HEK293 (cell line): ENCODE measurements around the gene ZSCAN16.
A peak's percentile ranks its signal among the peaks of the same experiment; 100 is the strongest.

Experiments
- ELK4 ChIP-seq: IDR thresholded peaks from 2 replicates; pipeline ENCODE4 v1.6.1; 2011; ENCODE audit warnings: mild to moderate bottlenecking, low read depth, low read length, borderline replicate concordance
- GLIS2 ChIP-seq: fragments of 450-650 bp; formaldehyde crosslinking; IDR thresholded peaks from 2 replicates; pipeline ENCODE4 v1.5.1; 2016; ENCODE audit warnings: missing biosample characterization, missing genetic modification characterization
- HOXC10 ChIP-seq: sonication (generic); formaldehyde crosslinking; IDR thresholded peaks from 2 replicates; pipeline ENCODE4 v1.8.1; 2023; ENCODE audit warnings: mild to moderate bottlenecking, missing genetic modification reagents
- KLF10 ChIP-seq: fragments of 450-650 bp; IDR thresholded peaks from 2 replicates; pipeline ENCODE4 v1.5.1; 2018; ENCODE audit warnings: missing biosample characterization, mild to moderate bottlenecking, missing genetic modification characterization
- KLF9 ChIP-seq: fragments of 450-650 bp; formaldehyde crosslinking; IDR thresholded peaks from 2 replicates; pipeline ENCODE4 v1.5.1; 2016; ENCODE audit warnings: missing biosample characterization, missing genetic modification characterization, low read depth
- MEIS1 ChIP-seq: sonication (generic); formaldehyde crosslinking; IDR thresholded peaks from 2 replicates; pipeline ENCODE4 v1.8.1; 2022; ENCODE audit warnings: missing genetic modification reagents, mild to moderate bottlenecking, borderline replicate concordance
- PRDM1 ChIP-seq: fragments of 450-650 bp; formaldehyde crosslinking; IDR thresholded peaks from 2 replicates; pipeline ENCODE4; 2016; ENCODE audit warnings: missing biosample characterization, missing genetic modification characterization
- PRDM6 ChIP-seq: fragments of 450-650 bp; formaldehyde crosslinking; IDR thresholded peaks from 2 replicates; pipeline ENCODE4 v1.5.1; 2017; ENCODE audit warnings: missing biosample characterization, missing genetic modification characterization
- REPIN1 ChIP-seq: fragments of 450-650 bp; formaldehyde crosslinking; IDR thresholded peaks from 2 replicates; pipeline ENCODE4 v1.5.1; 2017; ENCODE audit warnings: missing biosample characterization, missing genetic modification characterization, low read depth
- ZBTB10 ChIP-seq: fragments of 450-650 bp; formaldehyde crosslinking; IDR thresholded peaks from 2 replicates; pipeline ENCODE4 v1.5.1; 2016; ENCODE audit warnings: missing biosample characterization, missing genetic modification characterization
- ZBTB20 ChIP-seq: fragments of 450-650 bp; formaldehyde crosslinking; IDR thresholded peaks from 2 replicates; pipeline ENCODE4 v1.5.1; 2016; ENCODE audit warnings: missing biosample characterization, missing genetic modification characterization
- ZBTB26 ChIP-seq: fragments of 450-650 bp; formaldehyde crosslinking; optimal IDR thresholded peaks from 2 replicates; pipeline ENCODE3; 2016; ENCODE audit warnings: missing biosample characterization, mild to moderate bottlenecking, missing genetic modification characterization
- ZNF121 ChIP-seq: fragments of 450-650 bp; formaldehyde crosslinking; IDR thresholded peaks from 2 replicates; pipeline ENCODE4 v1.5.1; 2016; ENCODE audit warnings: missing biosample characterization, missing genetic modification characterization
- ZNF132 ChIP-seq: fragments of 450-650 bp; formaldehyde crosslinking; IDR thresholded peaks from 2 replicates; pipeline ENCODE4 v1.5.1; 2017; ENCODE audit warnings: missing biosample characterization, missing genetic modification characterization, borderline replicate concordance
- ZNF169 ChIP-seq: fragments of 450-650 bp; formaldehyde crosslinking; IDR thresholded peaks from 2 replicates; pipeline ENCODE4 v1.5.1; 2016; ENCODE audit warnings: missing biosample characterization, missing genetic modification characterization
- ZNF174 ChIP-seq: fragments of 450-650 bp; formaldehyde crosslinking; IDR thresholded peaks from 2 replicates; pipeline ENCODE4 v1.5.0; 2017; ENCODE audit warnings: missing biosample characterization, mild to moderate bottlenecking, missing genetic modification characterization
- ZNF184 ChIP-seq: fragments of 450-650 bp; IDR thresholded peaks from 2 replicates; pipeline ENCODE4 v1.5.1; 2018; ENCODE audit warnings: missing biosample characterization, mild to moderate bottlenecking, missing genetic modification characterization
- ZNF214 ChIP-seq: fragments of 450-650 bp; formaldehyde crosslinking; IDR thresholded peaks from 2 replicates; pipeline ENCODE4 v1.5.1; 2017; ENCODE audit warnings: missing biosample characterization, mild to moderate bottlenecking, missing genetic modification characterization, borderline replicate concordance
- ZNF24 ChIP-seq: fragments of 450-650 bp; formaldehyde crosslinking; IDR thresholded peaks from 2 replicates; pipeline ENCODE4 v1.5.1; 2016; ENCODE audit warnings: missing biosample characterization, missing genetic modification characterization
- ZNF26 ChIP-seq: fragments of 450-650 bp; formaldehyde crosslinking; IDR thresholded peaks from 2 replicates; pipeline ENCODE4 v1.5.1; 2016; ENCODE audit warnings: missing biosample characterization, missing genetic modification characterization
- ZNF311 ChIP-seq: fragments of 450-650 bp; formaldehyde crosslinking; IDR thresholded peaks from 2 replicates; pipeline ENCODE4 v1.5.1; 2017; ENCODE audit warnings: missing biosample characterization, missing genetic modification characterization, borderline replicate concordance
- ZNF48 ChIP-seq: fragments of 450-650 bp; formaldehyde crosslinking; IDR thresholded peaks from 2 replicates; pipeline ENCODE4 v1.5.1; 2016; ENCODE audit warnings: missing biosample characterization, missing genetic modification characterization
- ZNF501 ChIP-seq: fragments of 450-650 bp; formaldehyde crosslinking; IDR thresholded peaks from 2 replicates; pipeline ENCODE4 v1.5.1; 2016; ENCODE audit warnings: missing biosample characterization, missing genetic modification characterization
- ZNF510 ChIP-seq: fragments of 450-650 bp; formaldehyde crosslinking; IDR thresholded peaks from 2 replicates; pipeline ENCODE4 v1.5.1; 2018; ENCODE audit warnings: mild to moderate bottlenecking, missing genetic modification characterization, missing biosample characterization; ENCODE audit not compliant: insufficient replicate concordance
- ZNF621 ChIP-seq: fragments of 450-650 bp; formaldehyde crosslinking; IDR thresholded peaks from 2 replicates; pipeline ENCODE4 v1.5.1; 2017; ENCODE audit warnings: missing biosample characterization, missing genetic modification characterization
- ZNF626 ChIP-seq: fragments of 450-650 bp; sonication (Bioruptor Pico); formaldehyde crosslinking; IDR thresholded peaks from 2 replicates; pipeline ENCODE4 v1.5.1; 2018; ENCODE audit warnings: missing biosample characterization, missing genetic modification characterization, inconsistent platforms
- ZNF639 ChIP-seq: fragments of 450-650 bp; formaldehyde crosslinking; IDR thresholded peaks from 2 replicates; pipeline ENCODE4 v1.5.1; 2016; ENCODE audit warnings: missing biosample characterization, missing genetic modification characterization
- ZNF701 ChIP-seq: fragments of 450-650 bp; formaldehyde crosslinking; IDR thresholded peaks from 2 replicates; pipeline ENCODE4 v1.5.1; 2016; ENCODE audit warnings: missing biosample characterization, missing genetic modification characterization
- ZNF830 ChIP-seq: fragments of 450-650 bp; IDR thresholded peaks from 2 replicates; pipeline ENCODE4 v1.5.0; 2018; ENCODE audit warnings: missing biosample characterization, missing genetic modification characterization, low read depth, mild to moderate bottlenecking, moderate library complexity

The ZSCAN16 gene

GRCh38 chr6:28161410-28162079 is 37.1 kb downstream of the ZSCAN16 start (continued):
- TF ChIP-seq REPIN1 (tag by site-specific recombination), result no peak
- no peak for TF ChIP-seq HOXC10 (CRISPR knock-in tag)
- TF ChIP-seq ZNF639 (tag by site-specific recombination), result no peak
- no peak for TF ChIP-seq MEIS1
- TF ChIP-seq ZNF169 (tag by site-specific recombination), result no peak
- TF ChIP-seq ZNF184 (tag by site-specific recombination), result no peak
- no peak for TF ChIP-seq ZNF214
- no peak for TF ChIP-seq PRDM1 (tag by site-specific recombination)
- peak; percentile 66; the same call in 1 of the 2 replicates for TF ChIP-seq KLF9
- TF ChIP-seq ELK4, result peak; percentile 98
- no peak for TF ChIP-seq ZNF121 (tag by site-specific recombination)
- no peak for TF ChIP-seq ZNF626 (tag by site-specific recombination)
- no peak for TF ChIP-seq ZNF621 (tag by site-specific recombination)
- TF ChIP-seq ZNF510 (tag by site-specific recombination), result no peak
- no peak for TF ChIP-seq ZBTB10 (tag by site-specific recombination)
- no peak for TF ChIP-seq ZNF701 (tag by site-specific recombination)
- peak; percentile 64; the same call in 1 of the 2 replicates for TF ChIP-seq ZNF501
- no peak for TF ChIP-seq ZNF24
- no peak for TF ChIP-seq ZNF830 (tag by site-specific recombination)
- TF ChIP-seq GLIS2, result no peak
- no peak for TF ChIP-seq ZNF311 (tag by site-specific recombination)
- TF ChIP-seq ZNF26 (tag by site-specific recombination), result no peak
- TF ChIP-seq ZBTB26 (tag by site-specific recombination), result no peak
- TF ChIP-seq ZNF174 (tag by site-specific recombination), result no peak
- no peak; the same call in 1 of the 2 replicates for TF ChIP-seq KLF10 (tag by site-specific recombination)
- peak; percentile 68 for TF ChIP-seq ZBTB20 (tag by site-specific recombination)
- TF ChIP-seq PRDM6 (tag by site-specific recombination), result no peak
- no peak for TF ChIP-seq ZNF132
- TF ChIP-seq ZNF48 (tag by site-specific recombination), result no peak
